Duodenal mucosa (tissue), 2 donors: ENCODE data around the gene CMTM6.
A peak's percentile ranks its signal among the peaks of the same experiment; 100 is the strongest.

Source experiments
- H3K27ac ChIP-seq: one replicate; pipeline ENCODE4 v1.7.0; 2013; ENCODE audit warnings: low read depth, low read length
- H3K27me3 ChIP-seq, 2 donors: one replicate each; pipeline ENCODE4 v1.7.0; 2013; ENCODE audit warnings: low read length in 2 of 2, control low read depth in 1 of 2; ENCODE audit not compliant: insufficient read depth in 2 of 2, control insufficient read depth in 1 of 2
- H3K36me3 ChIP-seq, 2 donors: one replicate each; pipeline ENCODE4 v1.7.0; 2013; ENCODE audit warnings: low read length in 2 of 2, control low read depth in 1 of 2; ENCODE audit not compliant: insufficient read depth in 2 of 2, control insufficient read depth in 1 of 2
- H3K4me1 ChIP-seq, 2 donors: one replicate each; pipeline ENCODE4 v1.7.0; 2013; ENCODE audit warnings: low read length in 2 of 2, control low read depth in 1 of 2; ENCODE audit not compliant: insufficient read depth in 2 of 2, control insufficient read depth in 1 of 2
- H3K4me3 ChIP-seq, 2 donors: one replicate each; pipeline ENCODE4 v1.7.0; 2013; ENCODE audit warnings: low read length in 2 of 2, low read depth in 1 of 2
- H3K9ac ChIP-seq, 2 donors: one replicate each; pipeline ENCODE4 v1.7.0; 2013; ENCODE audit warnings: low read length in 2 of 2, low read depth in 1 of 2
- H3K9me3 ChIP-seq, 2 donors: one replicate each; pipeline ENCODE4 v1.7.0; 2013; ENCODE audit warnings: low read length in 2 of 2, control low read depth in 1 of 2; ENCODE audit not compliant: control insufficient read depth in 1 of 2

The CMTM6 gene

DNA sequence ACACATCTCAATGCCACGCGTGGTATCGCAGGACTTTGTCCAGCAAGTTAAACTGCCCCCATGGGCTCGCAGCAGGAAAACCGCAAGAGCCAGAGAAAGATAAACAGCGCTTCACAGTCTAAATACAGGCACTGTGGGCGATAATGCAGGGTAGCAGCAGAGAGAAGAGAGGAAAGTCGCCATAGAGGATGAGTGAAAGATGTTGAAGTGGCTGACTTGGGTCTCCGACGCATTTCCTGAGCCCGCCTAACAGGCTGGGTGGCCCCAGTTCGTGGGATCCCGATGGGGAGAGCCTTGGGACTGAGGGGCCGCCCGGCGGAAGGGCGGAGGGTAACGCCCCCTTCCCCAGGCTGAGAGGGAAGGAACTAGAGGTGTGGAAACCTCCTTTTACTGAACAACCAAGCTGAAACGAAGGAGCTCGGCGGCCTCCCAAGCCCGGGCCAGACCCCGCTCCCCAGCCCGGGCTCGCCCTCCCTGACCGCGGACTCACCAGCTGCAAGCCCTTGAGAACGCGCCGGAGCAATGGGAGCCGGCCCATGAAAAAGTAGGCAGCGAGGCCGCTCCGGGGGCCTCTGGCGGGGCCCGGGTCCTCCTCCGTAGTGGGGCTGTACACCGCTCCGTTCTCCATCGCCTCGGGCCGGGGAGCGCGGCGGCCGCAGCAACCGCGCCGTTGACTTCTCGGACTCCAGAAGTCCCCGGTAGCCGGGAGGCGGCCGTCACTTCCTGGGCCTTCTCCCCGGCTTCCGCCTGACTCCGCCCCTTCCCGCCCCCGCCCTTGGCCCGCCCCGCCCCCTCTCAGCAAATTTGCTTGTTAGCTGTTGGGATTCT is at the start of gene CMTM6:
Gene CMTM6 (minus strand): TSS at position 735 of the 828 bp plus-strand sequence. CDS start 107 bp downstream, at position 628.
- Histone ChIP-seq H3K9me3 (no peaks in the 10 kb centered on the region), H3K36me3 (no peaks in the 10 kb centered on the region), H3K9ac (peak within 1 kb of the TSS; percentile 73 to 84), H3K4me3 (peak within 1 kb of the TSS; percentile 79 to 92), H3K27me3 (no peaks in the 10 kb centered on the region), H3K4me1 (peaks cover 0 to 8% of the 10 kb centered on the region in 2 donors), H3K27ac (peak within 1 kb of the TSS; percentile 88)

DNA sequence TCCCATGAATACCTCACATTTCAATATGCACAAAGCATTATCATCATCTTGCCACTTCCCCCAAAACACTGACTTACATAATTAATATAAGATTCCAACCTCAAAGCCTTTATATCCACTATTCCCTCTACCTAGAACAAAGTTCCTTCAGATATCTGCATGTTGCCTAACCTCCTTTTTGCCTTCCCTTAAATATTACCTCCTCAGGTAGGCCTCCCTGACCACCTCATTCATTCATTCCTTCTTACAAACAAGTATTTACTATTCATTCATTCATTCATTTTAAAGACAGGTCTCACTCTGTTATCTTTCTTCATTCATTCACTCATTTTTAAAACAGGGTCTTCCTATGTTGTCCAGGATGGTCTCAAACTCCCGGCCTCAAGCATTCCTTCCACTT is 49.4 kb upstream of the CMTM6 start:
- H3K4me3 ChIP-seq = no peak overlapping the region
- peaks cover 4 to 6% of the 10 kb centered on the region in 2 donors for H3K4me1 ChIP-seq
- no peaks in the 10 kb centered on the region for H3K9me3 ChIP-seq
- no peak overlapping the region for H3K9ac ChIP-seq
- H3K36me3 ChIP-seq = no peaks in the 10 kb centered on the region
- H3K27ac ChIP-seq = no peak overlapping the region
- H3K27me3 ChIP-seq = no peaks in the 10 kb centered on the region

- peaks cover 4 to 6% of the 10 kb centered on the region in 2 donors for H3K4me1 ChIP-seq
- H3K9me3 ChIP-seq = no peaks in the 10 kb centered on the region
Observed at GRCh38 chr3:32551496-32551895, 48.8 kb upstream of the CMTM6 start.

DNA sequence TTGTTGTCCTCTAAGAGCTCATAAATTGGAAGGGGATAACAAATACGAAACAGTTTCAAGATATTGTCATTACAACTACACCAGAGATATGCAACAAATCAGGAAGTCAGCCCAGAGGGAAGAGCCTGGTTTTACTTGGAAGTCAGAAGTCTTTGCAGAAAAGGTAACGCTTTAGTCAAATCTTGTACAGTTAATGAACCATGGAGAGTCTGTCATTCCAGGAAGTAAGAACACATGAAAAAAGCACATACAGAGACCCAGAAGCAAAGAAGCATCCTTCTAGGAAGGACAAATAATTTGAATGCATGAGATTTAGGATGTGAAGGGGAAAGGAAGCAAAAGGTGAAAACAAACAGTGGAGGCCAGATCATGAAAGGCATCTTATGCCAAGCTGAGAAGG is 48.4 kb upstream of the CMTM6 start:
- Histone ChIP-seq H3K4me1 (peaks cover 3 to 4% of the 10 kb centered on the region in 2 donors), H3K9ac (no peak overlapping the region), H3K9me3 (no peaks in the 10 kb centered on the region), H3K27me3 (no peaks in the 10 kb centered on the region), H3K27ac (no peak overlapping the region), H3K36me3 (no peaks in the 10 kb centered on the region), H3K4me3 (no peak overlapping the region)

More at GRCh38 chr3:32551496-32551895, 48.8 kb upstream of the CMTM6 start:
- Histone ChIP-seq H3K27me3 (no peaks in the 10 kb centered on the region), H3K36me3 (no peaks in the 10 kb centered on the region), H3K9ac (no peak overlapping the region), H3K27ac (no peak overlapping the region), H3K4me3 (no peak overlapping the region)

- Histone ChIP-seq H3K9me3 (no peaks in the 10 kb centered on the region), H3K36me3 (peaks cover 0 to 7% of the 10 kb centered on the region in 2 donors), H3K27ac (no peak overlapping the region), H3K9ac (no peak overlapping the region), H3K4me1 (no peaks in the 10 kb centered on the region), H3K4me3 (no peak overlapping the region), H3K27me3 (no peaks in the 10 kb centered on the region)
Observed at GRCh38 chr3:32545305-32545704, 42.7 kb upstream of the CMTM6 start.

- H3K9ac ChIP-seq = no peak overlapping the region
- H3K27ac ChIP-seq = no peak overlapping the region
- H3K36me3 ChIP-seq = peaks cover 0 to 7% of the 10 kb centered on the region in 2 donors
- H3K27me3 ChIP-seq = no peaks in the 10 kb centered on the region
- no peaks in the 10 kb centered on the region for H3K4me1 ChIP-seq
- H3K4me3 ChIP-seq = no peak overlapping the region
- H3K9me3 ChIP-seq = no peaks in the 10 kb centered on the region
Observed at GRCh38 chr3:32544894-32545293, 42.2 kb upstream of the CMTM6 start.

- no peaks in the 10 kb centered on the region for H3K9me3 ChIP-seq
- H3K27me3 ChIP-seq = no peaks in the 10 kb centered on the region
- H3K27ac ChIP-seq = no peak overlapping the region
- peaks cover 0 to 7% of the 10 kb centered on the region in 2 donors for H3K36me3 ChIP-seq
- H3K9ac ChIP-seq = no peak overlapping the region
- no peak overlapping the region for H3K4me3 ChIP-seq
- H3K4me1 ChIP-seq = no peaks in the 10 kb centered on the region
Observed at GRCh38 chr3:32542807-32543206, 40.2 kb upstream of the CMTM6 start.

GRCh38 chr3:32540899-32541298 is 38.2 kb upstream of the CMTM6 start:
- Histone ChIP-seq H3K36me3 (peaks cover 0 to 7% of the 10 kb centered on the region in 2 donors), H3K4me1 (no peaks in the 10 kb centered on the region), H3K27me3 (no peaks in the 10 kb centered on the region), H3K9ac (no peak overlapping the region), H3K27ac (no peak overlapping the region), H3K4me3 (no peak overlapping the region), H3K9me3 (no peaks in the 10 kb centered on the region)

DNA sequence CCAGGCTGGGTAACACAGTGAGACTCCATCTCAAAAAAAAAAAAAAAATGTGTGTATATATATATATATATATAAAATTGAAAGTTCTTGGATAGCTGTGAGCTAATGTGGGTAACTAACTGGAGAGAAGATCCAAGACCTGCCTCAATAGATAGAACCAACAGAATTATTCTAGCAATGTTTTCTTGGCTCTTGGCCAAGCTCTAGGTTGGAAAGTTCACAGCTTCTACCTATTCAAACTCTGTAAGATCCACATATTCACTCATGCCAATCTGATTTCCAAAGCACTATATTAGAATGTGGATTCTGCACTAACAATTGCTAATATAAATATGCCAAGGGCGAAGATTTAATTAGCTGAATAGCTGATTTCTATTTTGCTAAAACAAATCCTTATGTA is 29.8 kb upstream of the CMTM6 start:
- Histone ChIP-seq H3K9ac (no peak overlapping the region), H3K36me3 (peaks cover 11 to 12% of the 10 kb centered on the region in 2 donors), H3K4me3 (no peak overlapping the region), H3K9me3 (no peaks in the 10 kb centered on the region), H3K27ac (no peak overlapping the region), H3K4me1 (no peaks in the 10 kb centered on the region), H3K27me3 (no peaks in the 10 kb centered on the region)

DNA sequence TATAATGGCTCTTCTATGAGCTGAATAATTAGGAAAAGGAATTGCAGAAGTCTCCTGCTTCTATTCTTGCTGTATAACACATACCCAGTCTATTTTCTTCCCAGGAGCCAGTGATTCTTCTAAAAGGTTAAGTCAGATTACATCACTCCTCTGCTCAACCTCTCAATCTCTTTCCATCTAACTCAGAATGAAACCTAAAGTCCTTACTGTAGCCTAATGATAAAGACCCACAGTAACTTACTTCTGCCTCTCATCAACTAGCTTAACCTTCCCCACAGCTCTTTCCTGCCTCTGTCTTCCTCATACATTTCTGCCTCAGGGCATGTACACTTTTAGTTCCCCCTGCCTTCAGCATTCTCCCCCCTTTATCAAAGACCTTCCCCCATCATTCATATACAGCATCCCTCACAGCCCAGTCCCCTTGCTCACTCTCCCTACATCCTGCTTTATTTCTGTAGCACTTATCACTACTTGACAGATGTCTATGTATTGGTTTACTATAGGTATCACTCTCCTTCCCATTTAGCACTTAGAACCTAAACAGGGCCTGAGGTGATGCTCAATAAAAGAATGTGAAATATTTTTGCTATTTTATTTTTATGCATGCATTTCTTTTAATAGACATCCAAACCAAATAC is 28.5 kb upstream of the CMTM6 start:
- Histone ChIP-seq H3K4me1 (no peaks in the 10 kb centered on the region), H3K27ac (no peak overlapping the region), H3K27me3 (no peaks in the 10 kb centered on the region), H3K4me3 (no peak overlapping the region), H3K36me3 (peaks cover 13 to 25% of the 10 kb centered on the region in 2 donors), H3K9ac (no peak overlapping the region), H3K9me3 (no peaks in the 10 kb centered on the region)
